Left colon (tissue), 2 donors: ENCODE data around the gene AQP9. TPM values are rescaled to one million over a fixed set of nuclear protein-coding genes. Genes with fewer than 3 reads are reported as not detected.
A peak's percentile ranks its signal among the peaks of the same experiment; 100 is the strongest.

Source experiments
- ATAC-seq: fragments of 200-7000 bp; cut with Tn5 transposase; one replicate; pipeline ENCODE4 v1.9.1; 2020; ENCODE audit warnings: mild to moderate bottlenecking, moderate library complexity
- DNase-seq, 2 donors: peaks; one replicate each; pipeline ENCODE4 v3.0.0-alpha.2; 2020
- intact Hi-C, 2 donors: fragments of 100-400 bp; cut with DNase I in 1 of 2; cut with micrococcal nuclease in 1 of 2; formaldehyde crosslinking; loops; one replicate each; pipeline versions ENCODE4 v1.11.2 to v1.14.0; 2022; cut with DNase I, micrococcal nuclease
- total RNA-seq, 2 donors: library from RNA; stranded (reverse); fragmentation: NEBNext Ultra II Directional; extraction: Animal tissue kit (Norgen Biotek cat#: 25700); gene quantifications; one replicate each; pipeline ENCODE4 v1.2.1, GENCODE V29; 2021
- donor health status: DM: no; HTN: no; CAD: no.
- donor health status: DM: yes; HTN: yes; CAD: no.

The AQP9 gene
- total RNA-seq, 2 donors from 2014 or later, result 0.27 TPM; not detected in 1

DNA sequence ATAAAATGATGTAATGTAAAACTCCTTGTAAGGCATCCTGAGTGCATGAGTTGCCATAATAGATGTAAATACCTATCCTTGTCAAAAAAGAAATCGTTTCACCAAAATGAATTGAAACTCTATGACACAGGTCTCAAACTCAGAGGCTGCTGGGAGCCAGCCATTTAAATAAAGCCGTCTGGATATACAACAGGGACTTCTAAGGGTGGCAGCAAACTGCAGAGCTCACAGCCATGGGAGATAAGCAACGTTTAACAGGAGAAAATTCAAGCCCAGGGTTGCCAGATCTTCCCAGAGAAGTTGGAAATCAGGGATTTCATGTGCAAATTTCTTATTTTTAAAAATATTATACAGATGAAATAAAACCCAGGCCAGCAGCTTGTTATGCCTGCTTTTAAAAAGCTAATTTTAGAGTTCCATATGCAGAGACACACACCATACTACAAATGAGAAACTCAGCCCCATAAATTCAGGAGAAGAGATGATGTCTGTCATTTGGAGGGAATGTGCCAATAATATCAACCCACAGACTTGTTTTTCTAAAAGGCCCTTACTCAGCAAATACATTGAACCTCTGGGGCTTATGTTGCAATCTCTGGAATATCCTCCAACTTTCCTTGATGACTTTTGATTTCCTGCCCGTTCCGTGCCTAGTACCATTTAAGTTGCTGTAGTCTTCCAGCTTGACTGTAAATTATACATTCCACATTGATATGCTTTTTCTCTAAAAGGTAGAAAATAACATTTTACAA, 75.6 kb downstream of the AQP9 start:
- DNase-seq (no peak), ATAC-seq (no peak)
- intact Hi-C loops, result no loop called here

GRCh38 chr15:58214591-58215340, 76.6 kb downstream of the AQP9 start:
- intact Hi-C loops, result no loop called here
- no peak for ATAC-seq
- no peak for DNase-seq

DNA sequence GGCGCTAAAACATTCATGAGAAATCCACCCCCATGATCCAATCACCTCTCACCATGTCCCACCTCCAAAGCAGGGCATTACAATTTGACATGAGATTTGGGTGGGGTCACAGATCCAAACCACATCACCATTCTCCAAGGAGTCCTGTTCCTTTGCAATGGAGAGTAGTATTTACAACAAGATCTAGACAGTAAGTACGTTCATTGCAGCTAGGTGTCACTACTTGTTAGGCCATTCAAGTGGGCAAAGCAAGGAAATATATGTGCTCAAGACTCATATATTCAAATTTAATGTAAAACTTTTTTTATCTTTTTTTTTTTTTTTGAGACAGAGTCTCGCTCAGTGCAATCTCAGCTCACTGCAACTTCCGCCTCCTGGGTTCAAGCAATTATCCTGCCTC, 79.3 kb downstream of the AQP9 start:
- intact Hi-C loops, result no loop called here
- no peak for DNase-seq
- no peak for ATAC-seq

DNA sequence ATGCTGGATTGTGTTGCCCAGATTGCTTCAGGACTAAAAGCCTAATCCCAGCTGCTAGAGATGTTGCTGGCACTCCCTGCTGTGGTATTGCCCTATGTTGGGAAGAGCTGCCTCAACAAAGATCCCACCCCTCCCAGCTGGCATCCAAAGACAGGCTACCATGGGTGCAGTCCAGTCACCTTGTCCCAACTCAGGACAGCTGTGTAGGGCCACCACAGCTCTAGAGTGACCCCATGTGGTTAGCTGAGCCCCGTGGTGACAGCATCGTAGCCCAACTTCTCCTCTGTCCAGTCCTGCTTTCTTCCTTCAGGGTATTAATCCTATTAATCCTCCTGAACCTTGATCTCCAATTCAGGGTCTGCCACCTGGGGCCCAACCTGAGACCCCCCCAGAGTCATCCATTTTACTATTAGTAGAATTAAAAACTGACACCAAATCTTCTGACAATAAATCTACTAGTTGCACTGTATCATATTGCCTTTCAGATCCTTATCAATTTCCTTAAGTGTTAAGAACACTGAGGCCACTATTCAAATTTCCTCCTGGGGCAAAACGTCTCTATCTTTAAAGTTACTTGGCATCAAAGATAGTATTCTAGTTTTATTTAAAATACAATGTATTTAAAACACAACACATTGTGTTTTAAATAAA, 83.5 kb downstream of the AQP9 start:
- ATAC-seq (peak; percentile 66), DNase-seq (peak in 1 of 2 donors; percentile 25)
- intact Hi-C loops, result no loop called here

GRCh38 chr15:58222679-58223078, 84.5 kb downstream of the AQP9 start:
- DNase-seq (no peak), ATAC-seq (no peak)
- intact Hi-C loops, result no loop called here

DNA sequence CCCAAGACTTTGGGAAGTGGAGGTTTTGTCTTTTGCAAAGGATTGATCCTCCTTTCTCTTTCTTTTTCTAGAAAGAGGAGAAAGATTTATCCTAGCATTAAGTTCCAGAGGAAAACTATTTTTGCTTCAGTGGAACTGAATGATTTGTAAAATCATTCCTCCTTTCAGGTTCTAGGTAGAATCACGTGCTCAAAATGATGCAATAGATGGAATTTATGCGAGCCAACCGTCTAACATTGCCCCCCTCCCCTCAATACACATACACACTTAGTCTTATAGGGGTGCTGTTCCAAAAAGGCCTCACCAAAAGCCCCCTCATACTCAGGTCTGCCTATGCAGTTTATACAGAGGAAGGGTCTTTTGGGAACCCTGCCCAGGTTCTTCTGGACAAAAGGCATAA, 85.3 kb downstream of the AQP9 start:
- DNase-seq (no peak), ATAC-seq (no peak)
- intact Hi-C loops, result no loop called here

DNA sequence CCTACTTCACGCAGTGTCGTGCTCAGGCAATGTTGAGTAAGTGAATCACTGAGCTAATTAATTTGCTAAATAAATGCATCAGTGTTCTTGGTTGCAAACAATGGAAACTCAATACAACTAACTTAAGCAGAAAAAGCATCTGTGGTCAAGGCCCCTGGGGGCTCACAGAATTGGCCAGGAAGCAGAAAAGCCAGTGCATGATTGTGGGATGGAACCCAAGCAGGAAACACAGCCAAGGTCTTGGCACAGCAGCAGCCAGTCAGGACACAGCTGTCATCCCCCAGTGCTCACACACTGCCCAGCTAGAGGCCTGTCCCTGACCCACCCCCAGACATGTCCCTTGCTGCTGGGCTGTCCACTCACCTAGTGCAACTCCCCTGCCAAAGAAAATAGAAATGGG, 85.9 kb downstream of the AQP9 start:
- ATAC-seq (no peak), DNase-seq (no peak)
- intact Hi-C loops, result no loop called here

GRCh38 chr15:58227706-58228543, 89.7 kb downstream of the AQP9 start:
- intact Hi-C loops, result no loop called here
- peak; percentile 78 for ATAC-seq
- DNase-seq, result peak in 1 of 2 donors; percentile 85

DNA sequence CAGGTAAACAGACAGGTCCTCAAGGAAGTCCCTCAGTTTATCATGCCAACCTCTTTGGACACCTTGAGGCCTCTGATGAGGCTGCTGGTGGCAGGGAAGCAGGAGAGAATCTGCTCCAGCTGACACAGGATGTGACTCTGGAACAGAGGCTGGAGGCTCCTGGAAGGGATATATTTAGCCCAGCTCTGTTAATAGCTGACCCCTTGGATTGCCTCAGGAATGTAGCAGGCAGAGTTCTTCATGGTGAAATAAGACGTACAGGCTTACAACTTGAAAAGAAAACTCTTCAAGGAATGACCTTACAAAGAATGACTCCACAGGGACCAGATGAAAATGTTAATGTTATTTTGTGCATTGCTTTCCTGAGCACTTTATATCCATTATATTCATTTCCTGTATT, 90.5 kb downstream of the AQP9 start:
- DNase-seq (no peak), ATAC-seq (no peak)
- intact Hi-C loops, result no loop called here

DNA sequence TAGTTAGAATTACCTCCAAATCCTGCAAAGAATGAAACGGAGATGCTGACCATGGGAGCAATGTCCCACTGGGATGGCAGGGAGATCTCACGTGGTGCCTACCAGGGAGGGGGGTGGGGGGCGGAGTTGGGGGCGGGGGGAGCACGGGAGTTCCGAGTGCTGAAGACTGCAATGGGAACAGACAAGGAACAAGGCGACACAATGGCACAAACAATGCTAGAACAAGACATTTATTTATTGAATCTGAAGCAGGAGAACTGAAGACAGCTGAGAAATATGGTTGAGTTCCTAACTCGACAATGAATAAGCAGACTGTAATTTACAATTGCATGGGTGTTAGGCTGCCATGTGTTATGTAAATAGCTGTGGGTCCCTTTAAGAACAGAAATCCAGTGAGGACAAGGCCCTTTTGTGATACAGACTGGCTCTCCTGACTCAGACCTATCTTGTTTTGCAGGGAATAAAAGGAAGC, 91.2 kb downstream of the AQP9 start:
- intact Hi-C loops, result no loop called here
- no peak for DNase-seq
- peak; percentile 58 for ATAC-seq

DNA sequence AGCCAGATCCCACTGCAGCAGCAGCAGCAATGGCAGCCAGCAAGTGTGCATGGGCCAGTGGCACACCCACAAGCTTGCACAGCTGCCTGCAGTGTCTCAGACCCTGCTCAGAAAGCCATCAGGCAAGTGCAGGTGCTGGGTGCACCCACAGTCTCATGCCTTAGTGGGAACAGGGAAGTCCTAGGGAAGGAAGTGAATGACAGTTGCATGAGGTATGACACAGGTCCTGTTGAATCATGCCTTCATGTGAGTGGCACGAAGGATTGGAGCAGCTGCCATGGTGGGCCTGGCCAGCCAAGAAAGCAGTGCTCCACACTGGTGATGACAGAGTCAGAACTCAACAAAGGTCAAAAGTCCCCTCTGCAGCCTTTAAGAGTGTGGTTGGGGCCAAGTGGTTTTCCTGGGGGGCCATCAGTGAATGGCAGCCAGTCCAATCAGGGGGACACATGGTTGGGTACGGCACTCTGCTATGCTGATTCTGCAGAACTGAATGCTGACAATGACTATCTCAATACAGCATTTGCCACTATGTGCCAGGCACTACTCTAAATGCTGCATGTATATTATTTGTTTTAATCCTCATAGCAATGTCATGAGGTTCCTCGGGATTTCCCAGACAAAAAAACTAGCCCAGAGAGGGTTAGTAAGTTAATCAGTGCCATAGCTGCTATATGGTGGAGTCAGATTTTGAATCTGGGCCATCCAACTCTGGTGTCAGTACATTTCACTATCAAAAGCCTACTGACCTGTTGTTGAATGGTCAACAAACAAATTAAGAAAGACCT, 94.3 kb downstream of the AQP9 start:
- DNase-seq, result no peak
- intact Hi-C loops, result no loop called here
- ATAC-seq, result no peak

DNA sequence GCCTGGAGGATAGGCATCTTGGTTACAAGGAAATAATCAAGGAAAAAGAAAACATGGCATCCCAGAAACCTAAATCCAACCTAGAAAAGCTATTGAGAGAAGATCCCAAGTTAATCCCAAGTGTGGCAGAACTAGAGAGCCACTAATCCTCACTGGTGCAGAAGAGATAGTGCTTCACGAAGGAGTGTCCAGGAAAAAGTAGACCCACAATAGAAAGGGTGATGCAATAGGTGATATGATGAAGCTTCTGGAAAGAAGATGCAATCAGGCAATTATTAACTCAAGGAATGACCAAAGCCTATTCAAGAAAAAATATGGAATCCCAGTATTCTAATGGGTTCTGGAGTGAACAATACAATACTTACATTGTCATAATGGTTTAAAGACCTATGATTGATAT, 95.2 kb downstream of the AQP9 start:
- no peak for ATAC-seq
- intact Hi-C loops, result no loop called here
- no peak for DNase-seq

Other genes with a start within 250 kb of the AQP9 start
- 1 to 10 TPM; 5.4 to 5.6 TPM for gene ALDH1A2, start 72.7 kb upstream of the AQP9 start, total RNA-seq